Gastroesophageal sphincter (tissue), 4 donors: ENCODE results near the gene IGF2. TPM values are rescaled to one million over a fixed set of nuclear protein-coding genes. Genes with fewer than 3 reads are reported as not detected.

Experiments used
- ATAC-seq: fragments of 150-250 bp; one replicate; pipeline ENCODE4 v1.9.1; 2016; ENCODE audit warnings: mild to moderate bottlenecking, moderate library complexity
- H3K27ac ChIP-seq, 4 donors: fragments of 200-600 bp; sonication (generic) in 3 of 4; 1 replicate in 3 of 4; 2 replicates in 1 of 4; pipeline ENCODE4 v1.5.1; 2016 to 2019
- H3K27me3 ChIP-seq: fragments of 200-600 bp; sonication (generic); one replicate; pipeline ENCODE4 v1.5.1; 2019
- H3K36me3 ChIP-seq, 2 donors: fragments of 200-600 bp; sonication (generic); one replicate each; pipeline ENCODE4 v1.5.1; 2019; ENCODE audit warnings: control low read depth in 1 of 2
- H3K4me1 ChIP-seq, 3 donors: fragments of 200-600 bp; sonication (generic); 1 replicate in 2 of 3; 2 replicates in 1 of 3; pipeline ENCODE4 v1.5.1; 2016 to 2019; ENCODE audit warnings: control low read depth in 2 of 3
- H3K4me3 ChIP-seq, 2 donors: fragments of 200-600 bp; sonication (generic); one replicate each; pipeline ENCODE4 v1.5.1; 2019; ENCODE audit warnings: mild to moderate bottlenecking in 1 of 2, moderate library complexity in 1 of 2
- H3K9me3 ChIP-seq, 3 donors: fragments of 200-600 bp; sonication (generic); one replicate each; pipeline ENCODE4 v1.5.1; 2017 to 2019; ENCODE audit warnings: control low read depth in 2 of 3
- CTCF ChIP-seq, 4 experiments: fragments of 200-600 bp in 2 of 4; fragments of 450-650 bp in 2 of 4; sonication (generic) in 1 of 4; IDR thresholded peaks; one replicate each; pipeline ENCODE4 v1.5.1; 2017 to 2019; ENCODE audit warnings: antibody characterized with exemption in 4 of 4, mild to moderate bottlenecking in 2 of 4, moderate library complexity in 2 of 4
- EP300 ChIP-seq: sonication (generic); formaldehyde crosslinking; IDR thresholded peaks from one replicate; pipeline ENCODE4 v1.6.1; 2017; ENCODE audit warnings: antibody characterized with exemption, mild to moderate bottlenecking
- POLR2A ChIP-seq, 2 donors: fragments of 450-650 bp; IDR thresholded peaks; one replicate each; pipeline ENCODE4 v1.6.1; 2017; ENCODE audit warnings: antibody characterized with exemption in 2 of 2, mild to moderate bottlenecking in 2 of 2, moderate library complexity in 1 of 2
- POLR2AphosphoS5 ChIP-seq: sonication (generic); formaldehyde crosslinking; IDR thresholded peaks from one replicate; pipeline ENCODE4 v1.6.1; 2017; ENCODE audit warnings: antibody characterized with exemption
- WGBS, 2 donors: methylation state at CpG; one replicate each; pipeline ENCODE4 v1.1.5; 2018; ENCODE audit warnings: low coverage in 1 of 2; 5-methylcytosine and 5-hydroxymethylcytosine counted together
- total RNA-seq, 4 donors: library from RNA; depleted of rRNA; stranded (reverse); fragments of >200 nt; gene quantifications; one replicate each; pipeline ENCODE4 v1.1.0, GENCODE V29; 2016

The IGF2 gene
- total RNA-seq, 4 donors from 2014 or later, result 8.7 to 49.5 (median 28.7) TPM

GRCh38 chr11:2146051-2146450, 6.9 kb upstream of the IGF2 start:
- ATAC-seq, result no peak
- no peaks in the 10 kb centered on the region for H3K9me3 ChIP-seq
- TF ChIP-seq POLR2A (IDR thresholded peaks at IDR 0.05), result no peak
- TF ChIP-seq POLR2AphosphoS5, result no peak
- TF ChIP-seq CTCF (IDR thresholded peaks at IDR 0.05), result no peak
- TF ChIP-seq EP300, result no peak
- no peak overlapping the region for H3K4me3 ChIP-seq
- H3K36me3 ChIP-seq, result no peaks in the 10 kb centered on the region
- H3K27me3 ChIP-seq, result peaks cover 100% of the 10 kb centered on the region
- 20% methylated on average over 1 of the region's 19 CpGs; no CpG with 5 or more reads in 1 of the 2 donors for WGBS, 2 donors
- H3K4me1 ChIP-seq, result peaks cover 0 to 12% (median 0%) of the 10 kb centered on the region in 3 donors
- H3K27ac ChIP-seq, result no peak overlapping the region

GRCh38 chr11:2144544-2145248, 5.5 kb upstream of the IGF2 start:
- TF ChIP-seq CTCF (IDR thresholded peaks at IDR 0.05), result no peak
- TF ChIP-seq POLR2AphosphoS5, result no peak
- TF ChIP-seq EP300, result no peak
- TF ChIP-seq POLR2A (IDR thresholded peaks at IDR 0.05), result no peak
- no peak for ATAC-seq
- H3K4me1 ChIP-seq, result peaks cover 0 to 25% (median 4%) of the 10 kb centered on the region in 3 donors
- 20% methylated on average over 1 of the region's 18 CpGs; no CpG with 5 or more reads in 1 of the 2 donors for WGBS, 2 donors
- H3K36me3 ChIP-seq, result no peaks in the 10 kb centered on the region
- H3K4me3 ChIP-seq, result no peak overlapping the region
- H3K27ac ChIP-seq, result no peak overlapping the region
- no peaks in the 10 kb centered on the region for H3K9me3 ChIP-seq
- peaks cover 100% of the 10 kb centered on the region for H3K27me3 ChIP-seq

GRCh38 chr11:2143799-2144543, 4.8 kb upstream of the IGF2 start:
- H3K27me3 ChIP-seq, result peaks cover 100% of the 10 kb centered on the region
- no peak overlapping the region for H3K27ac ChIP-seq
- TF ChIP-seq CTCF (IDR thresholded peaks at IDR 0.05) (no peak), POLR2A (IDR thresholded peaks at IDR 0.05) (no peak), EP300 (no peak), POLR2AphosphoS5 (no peak)
- 1 to 3% methylated on average over 14 to 36 of the region's 72 CpGs for WGBS, 2 donors
- H3K9me3 ChIP-seq, result no peaks in the 10 kb centered on the region
- H3K4me1 ChIP-seq, result peaks cover 0 to 31% (median 4%) of the 10 kb centered on the region in 3 donors
- ATAC-seq, result no peak
- H3K36me3 ChIP-seq, result no peaks in the 10 kb centered on the region
- H3K4me3 ChIP-seq, result no peak overlapping the region

GRCh38 chr11:2143477-2143798, 4.2 kb upstream of the IGF2 start:
- 11 to 15% methylated on average over 6 to 12 of the region's 12 CpGs for WGBS, 2 donors
- Histone ChIP-seq H3K27me3 (peaks cover 100% of the 10 kb centered on the region), H3K4me3 (no peak overlapping the region), H3K4me1 (peaks cover 0 to 37% (median 8%) of the 10 kb centered on the region in 3 donors), H3K36me3 (no peaks in the 10 kb centered on the region), H3K27ac (no peak overlapping the region), H3K9me3 (no peaks in the 10 kb centered on the region)
- TF ChIP-seq POLR2AphosphoS5 (no peak), EP300 (no peak), POLR2A (IDR thresholded peaks at IDR 0.05) (no peak), CTCF (IDR thresholded peaks at IDR 0.05) (no peak)
- ATAC-seq, result no peak
